GM21526 (cell line): ENCODE data around the gene CDKN2A.

ENCODE experiments used
- ATAC-seq: cut with Tn5 transposase; IDR thresholded peaks from one replicate; pipeline ENCODE4 v1.9.1; 2021; ENCODE audit warnings: moderate library complexity; ENCODE audit not compliant: unreplicated experiment, low FRiP score

The CDKN2A gene

DNA sequence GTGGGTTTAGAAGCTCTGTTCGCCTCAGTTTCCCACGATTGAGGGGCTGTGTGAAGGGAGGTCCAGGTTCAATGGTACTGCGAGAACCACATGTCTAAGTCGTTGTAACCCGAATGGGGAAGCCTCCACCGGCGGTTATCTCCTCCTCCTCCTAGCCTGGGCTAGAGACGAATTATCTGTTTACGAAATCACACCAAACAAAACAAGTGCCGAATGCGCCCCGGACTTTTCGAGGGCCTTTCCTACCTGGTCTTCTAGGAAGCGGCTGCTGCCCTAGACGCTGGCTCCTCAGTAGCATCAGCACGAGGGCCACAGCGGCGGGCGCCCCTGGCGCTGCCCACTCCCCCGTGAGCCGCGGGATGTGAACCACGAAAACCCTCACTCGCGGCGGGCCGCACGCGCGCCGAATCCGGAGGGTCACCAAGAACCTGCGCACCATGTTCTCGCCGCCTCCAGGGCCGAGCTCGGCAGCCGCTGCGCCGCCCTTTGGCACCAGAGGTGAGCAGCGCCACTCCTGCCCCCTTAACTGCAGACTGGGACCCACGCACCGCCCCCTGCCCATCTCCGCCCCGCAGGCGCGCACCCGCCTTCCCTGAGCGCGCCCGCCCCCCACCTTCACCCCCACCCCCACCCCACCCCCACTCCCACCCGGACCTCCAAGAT lies at the start of gene CDKN2A:
TSS of gene CDKN2A (minus strand) at position 500 of the 663 bp plus-strand sequence.
- peak; percentile 48 for ATAC-seq

DNA sequence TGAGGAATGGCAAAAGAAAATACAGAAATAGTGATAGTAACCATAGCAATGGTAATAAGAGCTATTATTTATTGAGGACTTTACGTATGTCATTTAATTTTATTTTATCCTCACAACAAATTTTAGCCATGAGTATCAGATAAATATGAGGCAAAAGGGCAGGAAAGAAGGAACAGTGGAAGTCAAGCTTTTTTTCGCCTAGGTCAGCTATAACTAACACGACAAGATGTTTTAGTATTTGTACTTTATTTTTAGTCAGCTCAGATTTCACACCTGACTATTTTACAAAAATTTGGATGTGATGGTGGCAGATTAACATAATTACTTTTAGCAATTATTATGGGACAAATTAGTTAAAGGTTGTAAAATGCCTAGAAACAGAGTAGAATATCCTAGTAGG lies 49.7 kb upstream of the CDKN2A start:
- ATAC-seq = no peak

DNA sequence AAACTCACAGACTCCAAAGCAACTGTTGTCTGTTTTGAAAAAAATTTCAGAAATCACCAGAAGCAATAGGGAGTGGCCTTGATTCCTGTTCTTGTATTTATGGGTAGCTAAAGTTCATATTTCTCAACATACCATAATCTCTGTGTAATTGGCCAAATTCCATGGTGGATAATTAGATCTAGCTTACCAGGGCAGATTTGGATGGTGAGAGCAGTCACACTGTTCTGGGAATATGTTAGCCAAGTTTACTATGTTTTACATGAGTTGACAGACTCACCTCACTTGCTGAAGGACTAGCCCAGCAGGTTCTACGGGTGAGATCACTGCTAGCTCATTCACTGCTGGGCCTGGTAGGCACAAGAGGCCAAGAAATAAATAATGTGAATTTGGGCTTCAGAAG lies 47.6 kb upstream of the CDKN2A start:
- ATAC-seq = no peak

DNA sequence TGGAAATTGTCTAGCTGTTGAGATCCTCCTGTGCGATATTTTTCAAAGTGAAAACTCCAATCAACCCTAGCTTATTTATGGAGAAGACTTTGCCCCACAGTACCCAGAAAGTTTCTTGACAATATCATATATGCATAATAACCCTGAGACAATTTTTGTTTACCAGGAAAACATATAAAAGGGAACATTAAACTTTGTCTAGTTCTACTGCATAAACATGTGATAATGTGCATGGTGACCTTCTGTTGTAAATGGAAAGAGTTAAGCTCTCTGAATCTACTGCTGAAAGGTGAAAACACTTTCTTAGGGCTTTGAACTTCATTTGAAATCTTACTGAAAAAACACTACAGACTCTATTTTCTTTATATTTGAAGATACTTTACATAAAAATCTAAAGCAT lies 47.2 kb upstream of the CDKN2A start:
- no peak for ATAC-seq

DNA sequence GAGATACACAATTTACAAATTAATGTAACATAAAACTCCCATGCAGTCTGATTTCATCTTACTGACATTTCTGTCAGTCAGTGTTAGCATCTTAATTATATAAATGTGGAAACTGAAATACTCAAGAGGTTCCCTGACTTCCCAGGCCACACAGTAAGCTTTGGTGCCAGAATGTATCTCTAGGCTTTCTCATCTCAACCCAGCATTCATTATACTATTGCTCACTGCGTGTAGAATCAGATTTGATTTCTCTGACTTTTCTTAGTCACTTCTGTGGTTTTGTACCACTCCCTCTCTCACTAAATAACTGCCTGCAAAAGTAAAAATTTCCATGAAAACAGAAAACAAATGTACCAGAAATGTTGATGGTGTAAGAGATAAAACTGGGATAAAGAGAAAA lies 46.6 kb upstream of the CDKN2A start:
- no peak for ATAC-seq

DNA sequence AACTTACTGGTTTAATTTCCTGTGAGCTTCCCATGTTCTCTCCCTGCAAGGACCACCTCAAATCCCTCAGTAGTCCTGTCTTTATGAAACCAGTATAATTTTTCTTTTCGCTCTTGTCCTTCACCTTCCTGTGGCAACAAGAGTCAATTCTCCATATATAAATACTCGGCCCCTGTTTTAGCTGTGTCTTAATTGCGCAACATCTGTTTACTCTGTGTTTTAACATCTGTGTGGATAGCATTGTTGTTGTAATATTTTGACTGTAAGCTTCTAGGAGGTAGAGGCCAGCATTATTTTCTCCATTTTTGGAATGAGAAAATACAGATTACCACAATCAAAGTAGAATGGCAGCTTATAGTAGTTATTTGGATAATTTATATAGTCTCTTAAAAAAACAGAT lies 45.1 kb upstream of the CDKN2A start:
- no peak for ATAC-seq

DNA sequence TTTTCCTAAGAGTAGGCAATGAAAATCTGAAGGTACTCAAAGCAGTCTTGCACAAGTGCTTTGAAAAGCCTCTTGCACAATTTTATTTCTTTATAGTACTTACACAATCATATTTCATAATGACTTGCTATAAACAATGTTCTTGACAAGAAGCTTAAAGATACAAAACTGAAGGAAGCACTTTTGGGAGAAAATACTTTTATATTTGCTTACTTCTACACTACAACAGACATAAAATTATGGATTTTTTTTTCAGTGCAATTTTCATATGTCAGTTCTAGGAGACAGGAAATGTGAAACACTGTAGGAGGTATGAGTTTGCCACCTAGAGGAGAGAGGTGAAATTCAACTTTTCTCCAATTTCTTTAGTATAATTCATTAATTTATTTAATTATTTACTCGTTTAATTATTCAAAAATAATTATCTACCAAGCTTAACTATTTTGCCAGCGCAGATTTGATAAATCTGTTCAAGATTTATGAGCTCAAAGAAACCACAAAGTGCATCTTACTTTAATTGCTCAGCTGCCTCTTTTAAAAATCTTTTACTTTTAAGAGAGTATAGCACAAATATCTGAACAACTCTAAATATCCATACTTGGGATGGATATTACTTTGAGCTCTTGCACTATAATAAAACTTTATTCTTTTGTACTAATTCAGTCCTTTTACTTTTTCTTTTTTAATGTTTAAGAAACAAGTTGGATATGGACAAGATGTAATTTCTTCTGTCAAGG lies 43.9 kb upstream of the CDKN2A start:
- ATAC-seq = no peak

DNA sequence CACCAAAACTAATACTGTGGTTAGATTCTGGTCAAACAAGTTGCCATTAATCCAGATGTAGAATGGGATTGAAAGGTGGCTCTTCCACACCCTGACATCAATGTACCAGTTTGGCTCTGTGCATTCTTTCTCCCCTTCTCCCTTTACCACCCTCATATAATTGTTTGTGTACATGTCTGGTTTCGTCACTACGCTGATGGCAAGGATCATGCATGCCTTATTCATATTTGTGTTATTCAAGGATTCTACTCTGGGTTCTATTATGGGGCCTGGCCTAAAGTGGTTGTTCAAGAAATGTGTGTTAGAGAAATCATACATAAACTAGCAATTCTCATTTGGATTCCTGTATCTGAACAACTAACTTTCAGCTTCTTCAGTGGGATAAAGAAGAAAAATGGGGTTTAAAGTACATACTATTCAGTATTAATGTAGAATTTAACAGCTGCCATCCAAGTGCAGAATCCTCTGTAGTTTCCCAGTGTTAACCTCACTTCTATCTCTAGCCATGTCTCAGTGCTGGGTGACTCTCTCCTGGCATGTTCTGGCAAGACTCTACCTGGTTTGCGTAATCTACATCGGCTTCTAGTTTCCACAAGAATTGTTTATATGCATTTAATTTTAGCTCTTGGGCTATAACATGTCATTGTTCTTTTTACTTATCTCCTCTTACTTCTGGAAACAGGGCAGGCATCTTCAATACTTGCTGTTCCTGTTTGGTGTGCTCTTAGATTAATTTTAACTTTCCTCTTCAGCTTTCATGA lies 42.9 kb upstream of the CDKN2A start:
- ATAC-seq = no peak

DNA sequence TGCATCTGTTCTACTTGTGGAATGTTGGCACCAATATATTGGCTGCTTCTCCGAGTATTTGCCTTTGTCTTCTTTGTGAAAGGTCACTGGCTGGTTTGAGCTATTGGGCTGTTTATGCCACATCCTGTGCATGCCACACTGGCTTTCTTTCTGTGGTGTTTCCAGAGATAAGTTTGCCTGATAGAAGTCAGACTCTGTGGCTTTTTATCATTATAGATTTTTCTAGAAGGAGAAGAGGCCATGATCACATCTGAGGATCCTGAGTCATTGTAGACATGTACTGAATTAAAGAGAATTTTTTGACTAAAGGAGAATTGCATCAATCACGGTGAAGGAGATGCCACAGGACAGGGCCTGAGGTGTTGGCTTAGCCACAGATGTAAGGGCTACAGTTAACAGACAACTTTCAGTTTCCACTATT lies 41.4 kb upstream of the CDKN2A start:
- no peak for ATAC-seq

DNA sequence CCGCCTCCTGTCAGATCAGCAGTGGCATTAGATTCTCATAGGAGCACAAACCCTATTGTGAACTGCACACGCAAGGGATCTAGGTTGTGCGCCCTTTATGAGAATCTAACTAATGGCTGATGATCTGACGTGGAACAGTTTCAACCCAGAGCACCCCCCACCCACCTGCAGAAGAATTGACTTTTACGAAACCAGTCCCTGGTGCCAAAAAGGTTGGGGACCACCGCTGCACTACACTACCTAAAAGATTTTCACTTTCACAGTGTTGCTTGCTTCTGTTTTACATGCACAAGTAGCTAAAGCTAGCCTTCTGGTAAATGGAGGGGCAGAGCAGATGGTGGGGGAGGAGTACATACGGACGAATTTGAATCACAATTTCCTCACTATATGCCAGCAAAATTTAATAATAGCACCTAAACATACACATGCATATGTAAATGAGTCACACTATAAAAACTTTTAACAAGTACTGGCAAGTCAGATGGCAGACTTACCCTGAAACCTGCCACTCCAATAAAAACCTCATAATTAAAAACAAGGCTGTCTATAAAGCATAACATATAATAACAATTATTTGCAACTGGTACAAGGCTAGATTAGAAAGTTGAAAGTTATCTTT lies 38.9 kb upstream of the CDKN2A start:
- ATAC-seq = no peak

DNA sequence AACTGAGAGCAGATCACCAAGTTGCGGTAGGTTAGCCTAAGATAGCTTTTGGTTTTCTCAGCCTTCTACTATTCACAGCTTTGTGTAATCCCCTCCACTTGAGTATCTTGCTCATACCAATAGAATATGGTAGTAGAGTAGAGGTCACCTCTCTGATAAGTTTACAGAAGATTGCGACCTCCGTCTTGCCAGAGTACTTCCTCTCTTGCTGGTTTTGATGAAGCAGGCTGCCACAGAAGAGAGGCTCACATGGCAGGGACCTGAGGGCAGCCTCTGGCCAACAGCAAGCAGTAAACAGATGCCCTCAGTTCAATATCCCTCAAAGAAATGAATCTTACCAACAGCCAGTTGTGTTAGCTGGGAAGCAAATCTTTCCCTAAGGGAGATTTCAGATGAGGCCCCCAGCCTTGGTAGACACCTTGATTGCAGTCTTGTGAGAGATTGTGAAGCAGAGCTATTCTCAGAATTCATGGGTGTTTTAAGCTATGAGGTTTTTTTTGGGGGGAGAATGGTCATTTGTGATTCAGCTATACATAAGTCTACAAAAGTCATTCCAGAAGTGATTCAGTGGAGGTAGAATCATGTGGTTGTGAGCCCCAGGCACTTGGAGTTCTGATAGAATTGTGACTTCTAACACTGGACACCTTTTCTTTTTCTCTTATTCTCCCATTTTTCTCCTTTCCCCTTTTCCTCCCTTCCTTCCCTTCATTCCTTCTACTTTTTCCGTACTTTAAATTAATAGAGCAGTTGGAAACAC lies 37.6 kb upstream of the CDKN2A start:
- no peak for ATAC-seq

DNA sequence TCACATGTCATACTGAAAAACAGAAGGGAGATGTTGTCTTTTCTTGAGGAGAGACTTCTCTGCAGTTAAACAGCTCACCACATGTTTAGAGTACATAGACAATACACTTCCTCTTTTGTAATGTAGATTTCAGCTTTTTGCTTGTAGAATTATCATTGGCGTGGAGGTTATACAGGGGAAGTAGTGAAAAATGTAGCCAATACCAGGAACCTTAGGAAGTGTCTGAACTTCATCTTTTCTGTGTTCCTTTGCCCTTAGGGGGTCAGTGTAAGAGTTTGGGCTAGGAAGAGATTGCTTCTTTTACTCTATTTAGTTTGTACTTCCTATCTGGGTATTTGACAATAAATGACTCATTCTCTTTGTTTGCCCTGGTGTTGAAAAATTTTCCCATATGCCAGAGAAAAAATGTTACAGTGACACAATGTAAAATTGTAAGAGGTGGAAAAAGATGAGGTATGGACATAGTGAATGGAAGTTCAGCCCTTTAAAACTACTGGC lies 36.0 kb upstream of the CDKN2A start:
- peak; percentile 90 for ATAC-seq

DNA sequence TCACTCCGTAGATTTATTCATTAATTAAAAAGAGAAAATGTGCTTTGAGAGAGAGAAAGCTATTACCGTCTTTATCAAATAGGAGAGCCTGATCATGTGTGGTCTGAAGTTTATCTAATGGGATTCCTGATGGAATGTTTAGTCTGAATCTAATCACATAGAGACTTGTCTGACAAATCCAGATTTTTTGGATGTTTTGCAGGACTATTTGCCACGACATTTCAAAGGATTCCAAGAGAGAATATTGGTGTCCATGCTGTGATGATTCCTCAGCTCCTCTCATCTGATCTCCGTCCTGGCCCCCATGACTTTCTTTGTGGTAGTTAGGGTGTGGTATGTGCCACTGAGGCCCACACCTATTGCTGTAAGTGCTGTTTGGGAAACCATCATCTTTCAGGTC lies 35.0 kb upstream of the CDKN2A start:
- ATAC-seq = no peak

DNA sequence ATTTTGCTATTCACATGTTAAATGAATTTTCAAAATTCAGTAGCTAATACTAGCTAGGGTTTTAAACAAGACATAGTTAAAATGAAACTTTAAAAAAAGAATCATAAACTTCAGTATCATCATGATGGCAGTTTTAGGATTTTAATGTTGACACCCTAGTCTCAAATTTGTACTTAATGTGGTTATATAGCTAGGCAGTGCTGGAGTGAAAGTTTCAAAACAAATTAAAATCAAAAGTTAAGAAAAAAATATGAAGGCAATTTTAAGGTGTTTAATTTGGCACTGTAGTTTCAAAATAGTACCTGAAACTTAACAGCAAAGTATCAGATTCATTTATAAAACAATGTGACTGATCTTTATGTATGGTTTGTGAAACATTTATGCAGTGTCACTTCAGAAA lies 34.2 kb upstream of the CDKN2A start:
- no peak for ATAC-seq

DNA sequence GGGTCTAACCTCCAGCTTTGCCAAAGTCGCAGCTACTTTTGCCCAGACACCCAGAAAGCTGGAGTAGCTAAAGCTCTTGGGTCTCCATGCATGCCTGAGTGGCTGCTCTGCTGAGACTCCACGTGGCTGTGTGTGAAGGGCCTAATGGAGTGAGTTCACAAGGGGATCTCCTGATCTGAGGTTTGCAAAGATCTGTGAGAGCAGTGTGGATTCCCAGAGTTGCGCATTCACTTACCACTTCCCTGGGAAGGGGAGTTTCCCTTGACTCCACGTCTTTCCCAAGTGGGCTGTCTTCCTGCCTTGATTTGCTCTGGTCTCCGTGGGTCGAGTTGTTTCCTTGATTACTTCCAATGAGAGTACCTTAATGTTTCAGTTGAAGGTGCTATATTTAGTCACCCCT lies 32.5 kb upstream of the CDKN2A start:
- ATAC-seq = no peak

DNA sequence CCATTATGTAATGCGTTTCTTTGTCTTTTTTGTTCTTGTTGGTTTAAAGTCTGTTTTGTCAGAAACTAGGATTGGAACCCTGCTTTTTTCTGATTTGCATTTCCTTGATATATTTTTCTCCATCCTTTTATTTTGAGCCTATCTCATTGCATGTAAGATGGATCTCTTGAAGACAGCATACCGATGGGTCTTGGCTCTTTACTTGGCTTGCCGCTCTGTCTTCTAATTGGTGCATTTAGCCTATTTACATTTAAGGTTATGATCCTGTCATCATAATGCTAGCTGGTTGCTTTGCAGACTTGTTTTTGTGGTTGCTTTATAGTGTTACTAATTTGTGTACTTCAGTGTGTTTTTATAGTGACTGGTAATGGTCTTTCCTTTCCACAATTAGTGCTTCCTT lies 28.2 kb upstream of the CDKN2A start:
- no peak for ATAC-seq

DNA sequence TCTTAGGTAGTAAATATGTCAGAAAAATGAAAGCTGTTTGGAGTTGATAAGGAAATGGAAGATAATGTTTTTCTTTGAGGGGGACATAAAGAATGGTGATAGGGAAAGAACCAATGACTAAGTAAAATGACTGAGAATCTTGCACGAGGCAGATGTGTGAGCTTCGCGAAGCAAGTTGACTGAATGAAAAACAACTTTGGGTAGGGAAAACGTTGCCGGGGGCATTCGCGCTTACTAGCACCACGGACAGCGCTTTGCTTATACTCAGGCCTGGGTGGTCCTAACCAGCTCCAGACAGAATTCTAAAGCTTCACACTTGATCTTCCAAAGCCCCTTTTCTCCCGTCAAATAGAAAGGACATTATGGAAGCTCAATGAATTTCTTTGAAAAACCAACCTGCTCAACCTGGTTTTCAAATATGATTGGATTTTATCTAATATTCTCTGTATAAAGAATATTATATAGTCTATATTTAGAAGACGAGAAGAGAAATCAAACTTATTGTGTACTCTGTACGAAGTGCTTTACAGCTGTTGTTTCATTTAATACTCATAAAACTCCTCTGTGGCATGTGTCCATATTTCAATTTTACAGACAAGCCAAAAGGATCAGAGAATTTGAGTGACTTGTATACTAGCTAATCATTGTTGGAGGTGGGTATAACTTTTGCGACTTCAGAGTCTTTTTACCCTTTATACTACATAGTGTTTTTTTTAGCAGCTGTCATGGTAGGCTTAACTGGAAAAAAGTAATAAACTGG lies 16.9 kb upstream of the CDKN2A start:
- ATAC-seq = no peak

DNA sequence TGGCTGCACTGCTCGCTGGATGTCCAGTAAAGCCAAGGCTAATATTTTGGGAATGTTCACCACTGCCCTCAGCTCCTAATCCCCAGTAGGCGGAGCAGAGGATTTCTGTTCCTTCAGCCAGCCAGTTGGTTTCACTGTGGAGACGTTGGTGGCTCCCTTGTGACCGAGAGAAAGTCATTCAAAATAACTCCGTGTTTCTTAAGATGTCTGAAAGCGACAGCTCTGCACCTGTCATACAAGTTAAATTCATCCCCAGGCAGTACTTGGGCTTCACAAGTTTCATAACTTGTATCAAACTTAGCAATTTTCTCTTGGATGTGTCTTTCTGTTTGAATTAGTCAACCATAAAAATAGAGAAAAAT lies 15.3 kb upstream of the CDKN2A start:
- ATAC-seq = peak; percentile 52

DNA sequence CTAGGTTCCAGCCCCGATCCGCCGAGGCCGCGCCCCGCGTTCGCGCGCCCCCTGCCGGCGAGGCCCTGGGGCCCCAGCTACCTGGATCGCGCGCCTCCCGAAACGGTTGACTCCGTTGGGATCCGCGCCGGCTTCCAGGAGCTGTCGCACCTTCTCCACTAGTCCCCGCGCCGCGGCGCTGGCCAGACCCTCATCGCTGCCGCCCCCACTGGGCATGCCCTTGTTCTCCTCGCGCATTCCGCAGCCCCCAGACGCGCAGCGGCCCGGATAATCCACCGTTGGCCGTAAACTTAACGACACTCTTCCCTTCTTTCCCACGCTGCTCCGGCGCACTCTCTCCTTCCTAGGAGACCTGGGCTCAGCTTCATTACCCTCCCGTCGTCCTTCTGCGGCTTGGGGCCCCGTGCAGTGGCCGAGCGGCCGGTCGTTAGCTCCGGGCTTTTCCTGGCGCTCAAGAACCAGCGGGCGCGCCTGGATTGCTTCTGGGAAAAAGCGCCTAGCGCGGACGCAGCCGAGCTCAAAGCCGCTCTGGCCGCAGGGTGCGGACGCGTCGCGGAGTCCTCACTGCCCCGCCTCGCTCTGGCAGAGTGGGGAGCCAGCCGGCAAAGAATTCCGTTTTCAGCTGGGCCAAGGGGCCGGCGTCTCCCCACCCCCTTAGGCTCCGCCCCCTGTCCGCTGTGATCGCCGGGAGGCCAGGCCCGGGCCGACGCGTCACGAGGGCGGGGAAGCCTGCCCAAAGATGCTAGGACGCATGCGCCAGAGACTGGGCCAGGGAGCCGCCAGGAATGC lies 14.7 kb upstream of the CDKN2A start, which contains the start of gene CDKN2B:
TSS of gene CDKN2B (minus strand) at position 589 of the 789 bp plus-strand sequence. CDS start at position 237, 352 bp downstream.
- peak; percentile 94 for ATAC-seq
